Epithelial cell of proximal tubule (primary cell): ENCODE measurements around the gene POLR2M. TPM values are rescaled to one million over a fixed set of nuclear protein-coding genes. Genes with fewer than 3 reads are reported as not detected.

Source experiments
- DNase-seq: peaks from one replicate; pipeline ENCODE4 v3.0.0-alpha.2; 2011; ENCODE audit warnings: low read depth
- H3K4me3 ChIP-seq: 2 replicates; pipeline ENCODE4 v1.5.1; 2011; ENCODE audit warnings: low read depth, mild to moderate bottlenecking, low read length
- CTCF ChIP-seq: conservative IDR thresholded peaks from 2 replicates; pipeline ENCODE4 v1.5.1; 2012; ENCODE audit warnings: low read depth, mild to moderate bottlenecking, low read length
- total RNA-seq: library from RNA; depleted of rRNA; stranded (reverse); fragments of >200 nt; gene quantifications from 2 replicates; pipeline ENCODE4 v1.2.3, GENCODE V29; 2015

The POLR2M gene
- total RNA-seq: 39.3 and 135 TPM in 2 replicates

GRCh38 chr15:57706405-57707209, at the start of gene POLR2M:
Gene POLR2M, plus strand, starts transcription at chr15:57706714. Its CDS starts 129 bp downstream, at chr15:57706843.
- peak; percentile 84 for DNase-seq

GRCh38 chr15:57657619-57658018, 48.9 kb upstream of the POLR2M start:
- no peak for DNase-seq

More at GRCh38 chr15:57706405-57707209, at the start of gene POLR2M:
- no peak for TF ChIP-seq CTCF
- peak within 1 kb of the TSS; percentile 88 for H3K4me3 ChIP-seq

GRCh38 chr15:57662091-57662744, 44.3 kb upstream of the POLR2M start:
- no peak for DNase-seq
- TF ChIP-seq CTCF: no peak
- no peak overlapping the region for H3K4me3 ChIP-seq

More at GRCh38 chr15:57657619-57658018, 48.9 kb upstream of the POLR2M start:
- no peak for TF ChIP-seq CTCF
- no peak overlapping the region for H3K4me3 ChIP-seq

GRCh38 chr15:57662802-57663201, 43.7 kb upstream of the POLR2M start:
- no peak for TF ChIP-seq CTCF
- no peak for DNase-seq
- no peak overlapping the region for H3K4me3 ChIP-seq

GRCh38 chr15:57663262-57663661, 43.3 kb upstream of the POLR2M start:
- TF ChIP-seq CTCF: no peak
- no peak for DNase-seq
- no peak overlapping the region for H3K4me3 ChIP-seq

GRCh38 chr15:57665194-57665593, 41.3 kb upstream of the POLR2M start:
- TF ChIP-seq CTCF: no peak
- H3K4me3 ChIP-seq: no peak overlapping the region
- DNase-seq: no peak
